GM21786 (cell line): Measurements from ENCODE around the gene IRGC.
"Not testable (repeated sequence)": the region's sequence is repeated elsewhere in the genome, so short reads cannot be mapped to it uniquely, and the experiment has no call there.

ENCODE experiments used
- ATAC-seq: cut with Tn5 transposase; IDR thresholded peaks from one replicate; pipeline ENCODE4 v1.9.1; 2021; ENCODE audit not compliant: unreplicated experiment

Gene IRGC

GRCh38 chr19:43751466-43752220, 35.8 kb downstream of the IRGC start:
- ATAC-seq, result no peak

- no peak for ATAC-seq
These were observed 36.5 kb downstream of the IRGC start for GRCh38 chr19:43752287-43752875.

GRCh38 chr19:43754253-43754502, 38.3 kb downstream of the IRGC start:
- no peak for ATAC-seq

GRCh38 chr19:43754503-43755255, 38.8 kb downstream of the IRGC start, which contains the start of gene SMG9:
Gene SMG9, minus strand, starts transcription at chr19:43754962. Its CDS starts 4,221 bp downstream, at chr19:43750741.
- ATAC-seq, result peak; percentile 51

GRCh38 chr19:43755256-43755801, 39.5 kb downstream of the IRGC start:
- ATAC-seq, result no peak

- ATAC-seq, result no peak
These were observed 43.6 kb downstream of the IRGC start for GRCh38 chr19:43759515-43759914.

- no peak for ATAC-seq
These were observed 45.1 kb downstream of the IRGC start for GRCh38 chr19:43760941-43761340.

GRCh38 chr19:43762814-43763213, 46.9 kb downstream of the IRGC start:
- ATAC-seq, result no peak

- no peak for ATAC-seq
These were observed 47.6 kb downstream of the IRGC start for GRCh38 chr19:43763473-43763939.

GRCh38 chr19:43764684-43765083, 48.8 kb downstream of the IRGC start:
- not testable (repeated sequence) for ATAC-seq

- ATAC-seq, result peak; percentile 64
These were observed 49.4 kb downstream of the IRGC start for GRCh38 chr19:43765109-43765876.

GRCh38 chr19:43766755-43767043, 50.8 kb downstream of the IRGC start:
- no peak for ATAC-seq

- ATAC-seq, result no peak
These were observed 51.4 kb downstream of the IRGC start for GRCh38 chr19:43767316-43767715.

GRCh38 chr19:43767818-43768217, 51.9 kb downstream of the IRGC start:
- no peak for ATAC-seq

- no peak for ATAC-seq
These were observed 52.6 kb downstream of the IRGC start for GRCh38 chr19:43768273-43769050.

GRCh38 chr19:43769256-43769655, 53.4 kb downstream of the IRGC start:
- ATAC-seq, result no peak
